WTC11 (cell line): ENCODE measurements around the gene METTL23. TPM values are rescaled to one million over a fixed set of nuclear protein-coding genes. Genes with fewer than 3 reads are reported as not detected.

Experiments used
- ATAC-seq: fragments of 200-7000 bp; cut with Tn5 transposase; 2 replicates; pipeline ENCODE4 v1.10.0; 2021; ENCODE audit warnings: mild to moderate bottlenecking, moderate library complexity
- CTCF ChIA-PET: fragments of 300-600 bp; sonication (Branson Sonifier 250); formaldehyde crosslinking; loops from one replicate; lab custom pipeline; 2021; ENCODE audit warnings: antibody characterized with exemption; lab: Charles Lee
- POLR2A ChIA-PET: fragments of 350-600 bp; sonication (Branson Sonifier 250); formaldehyde crosslinking; loops from one replicate; lab custom pipeline; 2021; ENCODE audit warnings: antibody characterized with exemption; lab: Charles Lee
- DNase-seq: peaks from one replicate; pipeline ENCODE4 v3.0.0; 2021; ENCODE audit warnings: low spot score
- H3K27ac Mint-ChIP-seq: 2 replicates; pipeline ENCODE4 v1.8.0; 2021; ENCODE audit warnings: mixed read lengths
- H3K27me3 Mint-ChIP-seq: 2 replicates; pipeline ENCODE4 v1.8.0; 2021; ENCODE audit warnings: low read depth, mild to moderate bottlenecking, moderate library complexity, mixed read lengths
- H3K36me3 Mint-ChIP-seq: 2 replicates; pipeline ENCODE4 v1.8.0; 2021; ENCODE audit warnings: mixed read lengths
- H3K4me1 Mint-ChIP-seq: 2 replicates; pipeline ENCODE4 v1.8.0; 2022; ENCODE audit warnings: mixed read lengths
- H3K4me3 Mint-ChIP-seq: 2 replicates; pipeline ENCODE4 v1.8.0; 2021; ENCODE audit warnings: mild to moderate bottlenecking, moderate library complexity, mixed read lengths
- H3K9me3 Mint-ChIP-seq: 2 replicates; pipeline ENCODE4 v1.8.0; 2021; ENCODE audit warnings: mixed read lengths
- AR ChIP-seq: fragments of 250-450 bp; sonication (Bioruptor Pico); IDR thresholded peaks from 2 replicates; pipeline ENCODE4 v1.9.0; 2021; ENCODE audit warnings: mild to moderate bottlenecking
- CREM ChIP-seq: sonication (generic); formaldehyde crosslinking; IDR thresholded peaks from 2 replicates; pipeline ENCODE4 v1.8.1; 2022; ENCODE audit warnings: mild to moderate bottlenecking, missing genetic modification reagents, moderate library complexity
- ESRRA ChIP-seq: sonication (generic); formaldehyde crosslinking; IDR thresholded peaks from 2 replicates; pipeline ENCODE4 v1.8.1; 2022; ENCODE audit warnings: mild to moderate bottlenecking, missing genetic modification reagents, borderline replicate concordance
- FOXP4 ChIP-seq: sonication (generic); formaldehyde crosslinking; IDR thresholded peaks from 2 replicates; pipeline ENCODE4 v1.8.0; 2022; ENCODE audit warnings: mild to moderate bottlenecking, missing genetic modification reagents
- GABPB1 ChIP-seq: sonication (generic); formaldehyde crosslinking; IDR thresholded peaks from 2 replicates; pipeline ENCODE4 v1.8.1; 2023; ENCODE audit warnings: mild to moderate bottlenecking, missing genetic modification reagents
- GTF2I ChIP-seq: fragments of 250-450 bp; sonication (Bioruptor Pico); conservative IDR thresholded peaks from 2 replicates; pipeline ENCODE4 v1.4.0; 2021; ENCODE audit warnings: mild to moderate bottlenecking
- KAT7 ChIP-seq: sonication (generic); formaldehyde crosslinking; IDR thresholded peaks from 2 replicates; pipeline ENCODE4 v1.8.1; 2023; ENCODE audit warnings: missing genetic modification reagents, mild to moderate bottlenecking, borderline replicate concordance
- MYBL2 ChIP-seq: sonication (generic); formaldehyde crosslinking; IDR thresholded peaks from 2 replicates; pipeline ENCODE4 v1.8.1; 2023; ENCODE audit warnings: mild to moderate bottlenecking, moderate library complexity, missing genetic modification reagents
- NFE2L1 ChIP-seq: sonication (generic); formaldehyde crosslinking; IDR thresholded peaks from 2 replicates; pipeline ENCODE4 v1.8.1; 2023; ENCODE audit warnings: missing genetic modification reagents
- NR3C1 ChIP-seq: sonication (generic); formaldehyde crosslinking; conservative IDR thresholded peaks from 2 replicates; pipeline ENCODE4 v1.8.1; 2023; ENCODE audit warnings: low read depth, mild to moderate bottlenecking, missing genetic modification reagents
- SOX15 ChIP-seq: fragments of 250-450 bp; sonication (Bioruptor Pico); IDR thresholded peaks from 2 replicates; pipeline ENCODE4 v1.9.0; 2021; ENCODE audit warnings: mild to moderate bottlenecking
- TEAD1 ChIP-seq: sonication (generic); formaldehyde crosslinking; IDR thresholded peaks from 2 replicates; pipeline ENCODE4 v1.8.0; 2022; ENCODE audit warnings: mild to moderate bottlenecking, missing genetic modification reagents
- TEAD4 ChIP-seq: sonication (generic); formaldehyde crosslinking; IDR thresholded peaks from 2 replicates; pipeline ENCODE4 v1.8.0; 2022; ENCODE audit warnings: mild to moderate bottlenecking, missing genetic modification reagents
- USF1 ChIP-seq: sonication (generic); formaldehyde crosslinking; IDR thresholded peaks from 2 replicates; pipeline ENCODE4 v1.8.0; 2022; ENCODE audit warnings: mild to moderate bottlenecking, missing genetic modification reagents
- ZNF138 ChIP-seq: sonication (generic); formaldehyde crosslinking; conservative IDR thresholded peaks from 2 replicates; pipeline ENCODE4 v1.8.1; 2022; ENCODE audit warnings: mild to moderate bottlenecking, moderate library complexity, missing genetic modification reagents
- ZNF219 ChIP-seq: sonication (generic); formaldehyde crosslinking; IDR thresholded peaks from 2 replicates; pipeline ENCODE4 v1.8.0; 2023; ENCODE audit warnings: missing genetic modification reagents, mild to moderate bottlenecking, borderline replicate concordance
- ZNF263 ChIP-seq: sonication (generic); formaldehyde crosslinking; IDR thresholded peaks from 2 replicates; pipeline ENCODE4 v1.8.1; 2022; ENCODE audit warnings: low read depth, mild to moderate bottlenecking, moderate library complexity, missing genetic modification reagents
- ZNF671 ChIP-seq: fragments of 250-450 bp; sonication (Bioruptor Pico); IDR thresholded peaks from 2 replicates; pipeline ENCODE4 v1.8.0; 2021; ENCODE audit warnings: mild to moderate bottlenecking
- ZSCAN18 ChIP-seq: fragments of 250-450 bp; sonication (Bioruptor Pico); IDR thresholded peaks from 2 replicates; pipeline ENCODE4 v2.1.2; 2022; ENCODE audit warnings: mild to moderate bottlenecking, moderate library complexity
- total RNA-seq: library from RNA; stranded (reverse); gene quantifications from 3 replicates; pipeline ENCODE4 v1.2.3, GENCODE V29; 2021
- TF ChIP-seq, protein P1 (sequence below): fragments of 200-600 bp; IDR thresholded peaks from 2 replicates; pipeline ENCODE4 v1.8.0; 2022; ENCODE audit warnings: antibody characterized with exemption
- TF ChIP-seq, protein P2 (sequence below): sonication (generic); formaldehyde crosslinking; IDR thresholded peaks from 2 replicates; pipeline ENCODE4 v1.8.1; 2023; ENCODE audit warnings: mild to moderate bottlenecking, moderate library complexity, missing genetic modification reagents
- TF ChIP-seq, protein P3 (sequence below): sonication (generic); formaldehyde crosslinking; IDR thresholded peaks from 2 replicates; pipeline ENCODE4 v1.8.0; 2022; ENCODE audit warnings: mild to moderate bottlenecking, missing genetic modification reagents

Gene METTL23
- total RNA-seq, 1 experiment from 2014 or later, result 48.5 TPM

DNA sequence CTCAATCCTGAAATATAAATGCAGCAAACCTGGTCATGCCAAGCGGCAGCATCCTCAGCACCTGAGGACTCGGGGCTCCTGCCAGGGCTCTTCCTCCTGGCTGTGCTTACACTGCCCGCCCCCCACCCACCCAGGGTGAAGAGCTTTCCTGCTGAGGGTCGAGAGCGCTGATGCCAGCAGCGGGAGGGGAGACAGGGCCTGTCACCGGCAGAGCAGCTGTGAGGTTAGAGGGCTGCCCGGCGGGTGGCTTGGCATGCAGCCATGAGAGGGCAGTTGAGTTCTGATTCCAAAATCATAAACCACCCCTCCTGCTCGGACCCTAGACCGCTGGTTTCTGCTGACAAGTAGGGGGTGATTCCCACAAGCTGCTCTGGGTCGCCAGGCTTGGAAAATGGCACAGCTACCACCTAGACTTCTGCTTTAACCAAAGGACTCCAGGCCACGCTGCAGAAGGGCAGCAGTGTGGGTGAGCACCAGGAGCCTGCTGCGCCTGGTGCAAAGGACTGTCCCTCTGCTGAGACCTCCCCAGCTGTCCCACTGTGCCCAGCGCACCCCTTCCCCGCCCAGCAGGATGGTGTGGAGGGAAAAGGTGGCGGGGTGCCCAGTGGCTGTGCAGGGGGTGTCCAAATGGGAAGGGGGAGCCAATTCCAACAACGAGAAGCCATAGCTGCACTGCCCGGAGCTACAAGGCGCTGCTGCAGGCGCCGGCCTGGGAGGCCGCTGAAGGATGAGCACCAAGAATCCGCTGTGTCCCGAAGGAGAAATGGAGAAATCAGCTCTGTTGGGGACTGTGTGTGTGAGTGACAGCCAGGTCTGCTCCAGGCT lies 42.5 kb upstream of the METTL23 start:
- H3K27me3 Mint-ChIP-seq, result no peaks in the 10 kb centered on the region
- peaks cover 16% of the 10 kb centered on the region for H3K4me1 Mint-ChIP-seq
- ATAC-seq, result no peak
- ChIA-PET CTCF (interaction anchor here (0.6 to 2.3 kb wide), 16 partner anchors 11 to 395 kb away, joined by 3 to 16 read pairs (median 4); no protein-coding TSS in a partner anchor), POLR2A (interaction anchor here (0.6 kb wide), 1 partner anchor 834 kb away, joined by 3 read pairs; no protein-coding TSS in a partner anchor)
- H3K9me3 Mint-ChIP-seq, result no peaks in the 10 kb centered on the region
- H3K27ac Mint-ChIP-seq, result no peak overlapping the region
- H3K36me3 Mint-ChIP-seq, result no peaks in the 10 kb centered on the region
- no peak for TF ChIP-seq ZNF671 (CRISPR knock-in tag)
- TF ChIP-seq NFE2L1 (CRISPR knock-in tag), result no peak
- TF ChIP-seq AR (CRISPR knock-in tag), result no peak
- no peak for TF ChIP-seq ZNF219 (CRISPR knock-in tag)
- TF ChIP-seq ZNF263, result no peak
- no peak for TF ChIP-seq MYBL2 (CRISPR knock-in tag)
- TF ChIP-seq GABPB1 (CRISPR knock-in tag), result no peak
- TF ChIP-seq, protein P1, sequence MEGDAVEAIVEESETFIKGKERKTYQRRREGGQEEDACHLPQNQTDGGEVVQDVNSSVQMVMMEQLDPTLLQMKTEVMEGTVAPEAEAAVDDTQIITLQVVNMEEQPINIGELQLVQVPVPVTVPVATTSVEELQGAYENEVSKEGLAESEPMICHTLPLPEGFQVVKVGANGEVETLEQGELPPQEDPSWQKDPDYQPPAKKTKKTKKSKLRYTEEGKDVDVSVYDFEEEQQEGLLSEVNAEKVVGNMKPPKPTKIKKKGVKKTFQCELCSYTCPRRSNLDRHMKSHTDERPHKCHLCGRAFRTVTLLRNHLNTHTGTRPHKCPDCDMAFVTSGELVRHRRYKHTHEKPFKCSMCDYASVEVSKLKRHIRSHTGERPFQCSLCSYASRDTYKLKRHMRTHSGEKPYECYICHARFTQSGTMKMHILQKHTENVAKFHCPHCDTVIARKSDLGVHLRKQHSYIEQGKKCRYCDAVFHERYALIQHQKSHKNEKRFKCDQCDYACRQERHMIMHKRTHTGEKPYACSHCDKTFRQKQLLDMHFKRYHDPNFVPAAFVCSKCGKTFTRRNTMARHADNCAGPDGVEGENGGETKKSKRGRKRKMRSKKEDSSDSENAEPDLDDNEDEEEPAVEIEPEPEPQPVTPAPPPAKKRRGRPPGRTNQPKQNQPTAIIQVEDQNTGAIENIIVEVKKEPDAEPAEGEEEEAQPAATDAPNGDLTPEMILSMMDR, result no peak
- TF ChIP-seq ESRRA (CRISPR knock-in tag), result no peak
- no peak for TF ChIP-seq ZNF138 (CRISPR knock-in tag)
- no peak for TF ChIP-seq GTF2I (CRISPR knock-in tag)
- no peak for TF ChIP-seq SOX15 (CRISPR knock-in tag)
- no peak for TF ChIP-seq USF1 (CRISPR knock-in tag)
- no peak for TF ChIP-seq TEAD4 (CRISPR knock-in tag)
- DNase-seq, result no peak
- no peak overlapping the region for H3K4me3 Mint-ChIP-seq

GRCh38 chr17:76684756-76685155 lies 41.9 kb upstream of the METTL23 start:
- no peak overlapping the region for H3K4me3 Mint-ChIP-seq
- TF ChIP-seq, protein P2, sequence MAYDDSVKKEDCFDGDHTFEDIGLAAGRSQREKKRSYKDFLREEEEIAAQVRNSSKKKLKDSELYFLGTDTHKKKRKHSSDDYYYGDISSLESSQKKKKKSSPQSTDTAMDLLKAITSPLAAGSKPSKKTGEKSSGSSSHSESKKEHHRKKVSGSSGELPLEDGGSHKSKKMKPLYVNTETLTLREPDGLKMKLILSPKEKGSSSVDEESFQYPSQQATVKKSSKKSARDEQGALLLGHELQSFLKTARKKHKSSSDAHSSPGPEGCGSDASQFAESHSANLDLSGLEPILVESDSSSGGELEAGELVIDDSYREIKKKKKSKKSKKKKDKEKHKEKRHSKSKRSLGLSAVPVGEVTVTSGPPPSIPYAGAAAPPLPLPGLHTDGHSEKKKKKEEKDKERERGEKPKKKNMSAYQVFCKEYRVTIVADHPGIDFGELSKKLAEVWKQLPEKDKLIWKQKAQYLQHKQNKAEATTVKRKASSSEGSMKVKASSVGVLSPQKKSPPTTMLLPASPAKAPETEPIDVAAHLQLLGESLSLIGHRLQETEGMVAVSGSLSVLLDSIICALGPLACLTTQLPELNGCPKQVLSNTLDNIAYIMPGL (CRISPR knock-in tag), result no peak
- TF ChIP-seq CREM (CRISPR knock-in tag) (no peak), TEAD1 (CRISPR knock-in tag) (no peak), USF1 (CRISPR knock-in tag) (no peak), ZSCAN18 (CRISPR knock-in tag) (no peak), NR3C1 (CRISPR knock-in tag) (no peak), KAT7 (CRISPR knock-in tag) (no peak), FOXP4 (no peak)
- TF ChIP-seq, protein P3, sequence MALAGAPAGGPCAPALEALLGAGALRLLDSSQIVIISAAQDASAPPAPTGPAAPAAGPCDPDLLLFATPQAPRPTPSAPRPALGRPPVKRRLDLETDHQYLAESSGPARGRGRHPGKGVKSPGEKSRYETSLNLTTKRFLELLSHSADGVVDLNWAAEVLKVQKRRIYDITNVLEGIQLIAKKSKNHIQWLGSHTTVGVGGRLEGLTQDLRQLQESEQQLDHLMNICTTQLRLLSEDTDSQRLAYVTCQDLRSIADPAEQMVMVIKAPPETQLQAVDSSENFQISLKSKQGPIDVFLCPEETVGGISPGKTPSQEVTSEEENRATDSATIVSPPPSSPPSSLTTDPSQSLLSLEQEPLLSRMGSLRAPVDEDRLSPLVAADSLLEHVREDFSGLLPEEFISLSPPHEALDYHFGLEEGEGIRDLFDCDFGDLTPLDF (CRISPR knock-in tag), result no peak

More at GRCh38 chr17:76684756-76685155, 41.9 kb upstream of the METTL23 start:
- Mint-ChIP-seq H3K36me3 (no peaks in the 10 kb centered on the region), H3K9me3 (no peaks in the 10 kb centered on the region), H3K4me1 (peaks cover 16% of the 10 kb centered on the region), H3K27ac (no peak overlapping the region), H3K27me3 (no peaks in the 10 kb centered on the region)
- CTCF ChIA-PET, result interaction anchor here (0.9 to 2.3 kb wide), 13 partner anchors 11 to 162 kb away, joined by 3 to 16 read pairs (median 5); no protein-coding TSS in a partner anchor
- DNase-seq (no peak), ATAC-seq (no peak)
- POLR2A ChIA-PET, result no interaction called here
